ENCODE results near the gene USP40. TPM values are rescaled to one million over a fixed set of nuclear protein-coding genes. Genes with fewer than 3 reads are reported as not detected.

The USP40 gene
- total RNA-seq, 1 experiment from 2014 or later: 34.9 TPM

GRCh38 chr2:233440714-233441113, 125.9 kb downstream of the USP40 start:
- BruUV-seq (replicated peaks): no TSS peak
- Histone ChIP-seq H3K79me2 (ENCODE audit: insufficient read depth, low read length) (peaks cover 15% of the 10 kb centered on the region; the same call in 1 of the 2 replicates), H3K9me2 (ENCODE audit: insufficient read depth) (no peaks in the 10 kb centered on the region), H3K4me2 (ENCODE audit: low read length) (no peak overlapping the region), H3K9ac (ENCODE audit: low read length) (no peak overlapping the region), H3K4me3 (replicated peaks in 1 of 2; ENCODE audit: low read depth in 1 of 2, low read length in 2 of 2) (no peak overlapping the region), H4K20me1 (ENCODE audit: insufficient read depth) (0 out of 2 replicates have a peak, but pooled peaks cover 6% of the 10 kb centered on the region), H3K27ac (ENCODE audit: low read depth, low read length) (no peak overlapping the region; the same call in 1 of the 2 replicates), H2AFZ (ENCODE audit: low read depth, low read length, poor library complexity, severe bottlenecking) (no peak overlapping the region), H3K36me3 (ENCODE audit: control insufficient read depth in 1 of 2, insufficient read depth in 2 of 2, low read length in 2 of 2) (peaks cover 13 to 23% of the 10 kb centered on the region in 2 experiments; a peak in 3 of 4 replicates), H3K27me3 (ENCODE audit: insufficient read depth, low read length) (no peaks in the 10 kb centered on the region), H3K4me1 (ENCODE audit: control insufficient read depth in 1 of 2, insufficient read depth in 2 of 2, low read length in 2 of 2) (no peaks in the 10 kb centered on the region), H3K9me3 (ENCODE audit: control insufficient read depth in 1 of 2, insufficient read depth in 1 of 2, low read depth in 1 of 2, low read length in 2 of 2) (no peaks in the 10 kb centered on the region)
- TF ChIP-seq POLR2A (IDR thresholded peaks at IDR 0.05; ENCODE audit: borderline replicate concordance, extremely low read depth, insufficient read depth, insufficient read length): no peak
- no peak for TF ChIP-seq EZH2 (IDR thresholded peaks at IDR 0.05)
- TF ChIP-seq, protein P1, sequence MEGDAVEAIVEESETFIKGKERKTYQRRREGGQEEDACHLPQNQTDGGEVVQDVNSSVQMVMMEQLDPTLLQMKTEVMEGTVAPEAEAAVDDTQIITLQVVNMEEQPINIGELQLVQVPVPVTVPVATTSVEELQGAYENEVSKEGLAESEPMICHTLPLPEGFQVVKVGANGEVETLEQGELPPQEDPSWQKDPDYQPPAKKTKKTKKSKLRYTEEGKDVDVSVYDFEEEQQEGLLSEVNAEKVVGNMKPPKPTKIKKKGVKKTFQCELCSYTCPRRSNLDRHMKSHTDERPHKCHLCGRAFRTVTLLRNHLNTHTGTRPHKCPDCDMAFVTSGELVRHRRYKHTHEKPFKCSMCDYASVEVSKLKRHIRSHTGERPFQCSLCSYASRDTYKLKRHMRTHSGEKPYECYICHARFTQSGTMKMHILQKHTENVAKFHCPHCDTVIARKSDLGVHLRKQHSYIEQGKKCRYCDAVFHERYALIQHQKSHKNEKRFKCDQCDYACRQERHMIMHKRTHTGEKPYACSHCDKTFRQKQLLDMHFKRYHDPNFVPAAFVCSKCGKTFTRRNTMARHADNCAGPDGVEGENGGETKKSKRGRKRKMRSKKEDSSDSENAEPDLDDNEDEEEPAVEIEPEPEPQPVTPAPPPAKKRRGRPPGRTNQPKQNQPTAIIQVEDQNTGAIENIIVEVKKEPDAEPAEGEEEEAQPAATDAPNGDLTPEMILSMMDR (IDR thresholded peaks at IDR 0.05 in 2 of 3, conservative IDR thresholded peaks at IDR 0.05 in 1 of 3; ENCODE audit: borderline replicate concordance in 1 of 3, insufficient read depth in 1 of 3, low read depth in 2 of 3, low read length in 2 of 3): no peak
- no peak for TF ChIP-seq SP1 (IDR thresholded peaks at IDR 0.05; ENCODE audit: low read depth)
- TF ChIP-seq, protein P2, sequence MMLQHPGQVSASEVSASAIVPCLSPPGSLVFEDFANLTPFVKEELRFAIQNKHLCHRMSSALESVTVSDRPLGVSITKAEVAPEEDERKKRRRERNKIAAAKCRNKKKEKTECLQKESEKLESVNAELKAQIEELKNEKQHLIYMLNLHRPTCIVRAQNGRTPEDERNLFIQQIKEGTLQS (IDR thresholded peaks at IDR 0.05): no peak
- TF ChIP-seq POLR2AphosphoS5 (IDR thresholded peaks at IDR 0.05; ENCODE audit: low read depth, low read length): no peak
- TF ChIP-seq ZBTB33 (IDR thresholded peaks at IDR 0.05; ENCODE audit: extremely low read depth, insufficient replicate concordance, low read length): no peak
- no peak for TF ChIP-seq ZNF274 (IDR thresholded peaks at IDR 0.05; ENCODE audit: low read depth, low read length)
- no peak for TF ChIP-seq REST (IDR thresholded peaks at IDR 0.05; ENCODE audit: low read depth)
- ChIA-PET RAD21 (ENCODE audit: low non-redundant PET in 1 of 2, low total read pairs in 2 of 2, uncharacterized antibody in 2 of 2, unreplicated experiment in 2 of 2) (no interaction called here), CTCF (no interaction called here), POLR2A (no interaction called here)
- intact Hi-C loops (cut with micrococcal nuclease): loop anchor here (10.0 kb wide), 2 partner anchors 156 to 836 kb away; no protein-coding TSS in a partner anchor
- ATAC-seq (no peak), DNase-seq (ENCODE audit: low read depth, low spot score) (no peak)

Measured in HCT116 (cell line).